Pancreas (tissue), 10 donors: ENCODE measurements around the gene CD247. TPM values are rescaled to one million over a fixed set of nuclear protein-coding genes. Genes with fewer than 3 reads are reported as not detected.

Experiments used
- ATAC-seq, 4 donors: fragments of 200-7000 bp; cut with Tn5 transposase; one replicate each; pipeline versions ENCODE4 v1.8.0 to v1.9.1; 2020; ENCODE audit warnings: mild to moderate bottlenecking in 4 of 4, moderate library complexity in 4 of 4
- DNase-seq, 6 donors: peaks; one replicate each; pipeline ENCODE4 v3.0.0-alpha.2; 2020
- FAIRE-seq: peaks from 2 replicates; lab custom pipeline; 2012; peaks lifted over from hg19 to GRCh38; lab: Jason Lieb, UNC
- H3K27ac ChIP-seq, 4 donors: fragments of 200-600 bp; sonication (generic); 1 replicate in 3 of 4; 2 replicates in 1 of 4; pipeline versions ENCODE4 v1.5.0 to v1.8.0; 2020
- H3K27me3 ChIP-seq, 4 donors: fragments of 200-600 bp; one replicate each; pipeline ENCODE4 v1.8.0; 2021
- H3K36me3 ChIP-seq, 3 donors: fragments of 200-600 bp; sonication (generic) in 1 of 3; one replicate each; pipeline versions ENCODE4 v1.5.0 to v1.8.0; 2020 to 2021
- H3K4me1 ChIP-seq, 3 donors: fragments of 200-600 bp; one replicate each; pipeline ENCODE4 v1.8.0; 2021
- H3K4me3 ChIP-seq, 4 donors: fragments of 200-600 bp; sonication (generic) in 2 of 4; one replicate each; pipeline versions ENCODE4 v1.5.0 to v1.8.0; 2020 to 2021
- H3K9me3 ChIP-seq, 4 donors: fragments of 200-600 bp; one replicate each; pipeline ENCODE4 v1.8.0; 2021
- CTCF ChIP-seq, 4 donors: fragments of 200-600 bp; sonication (generic) in 3 of 4; IDR thresholded peaks; one replicate each; pipeline versions ENCODE4 v1.5.0 to v1.8.0; 2021; ENCODE audit warnings: antibody characterized with exemption in 4 of 4
- WGBS, 2 donors: extraction: QIAGEN DNeasy Blood & Tissue Kit; methylation state at CpG; one replicate each; pipeline ENCODE4 v1.1.7; 2013; 5-methylcytosine and 5-hydroxymethylcytosine counted together
- intact Hi-C, 3 donors: fragments of 100-400 bp; cut with DNase I; formaldehyde crosslinking; loops; one replicate each; pipeline versions ENCODE4 v1.11.1 to v1.14.2; 2022
- polyA plus RNA-seq, 2 donors: library from polyadenylated mRNA; stranded (reverse); fragments of 200-250 nt; gene quantifications; one replicate each; pipeline ENCODE4 v1.2.3, GENCODE V29; 2013
- total RNA-seq, 6 donors: library from RNA; stranded (reverse); fragmentation: NEBNext Ultra II Directional in 4 of 6; extraction: Animal tissue kit (Norgen Biotek cat#: 25700) in 4 of 6; gene quantifications; one replicate each; pipeline versions ENCODE4 v1.2.1 to v1.2.4, GENCODE V29; 2021 to 2023
- donor health status: healthy with polysubstance abuse.
- donor health status: DM: no; HTN: no; CAD: no; lungs with moderate emphysema.
- donor health status: DM: no; HTN: no; CAD: no.
- donor health status: control.
- donor health status: control.
- donor health status: Bipolar disorder and iron deficiency.
- donor health status: DM: yes; HTN: yes; CAD: no.
- donor health status: DM: no; HTN: no; CAD: no.
- donor health status: DM: no; HTN: no; CAD: no.
- donor health status: DM: yes; HTN: yes; CAD: no.

The CD247 gene
- total and polyA plus RNA-seq, 8 donors = 0.14 to 0.95 (median 0.56) TPM; not detected in 1

GRCh38 chr1:167430849-167431242 lies 87.5 kb downstream of the CD247 start:
- Histone ChIP-seq H3K36me3 (no peaks in the 10 kb centered on the region), H3K9me3 (no peaks in the 10 kb centered on the region), H3K4me3 (no peak overlapping the region), H3K4me1 (no peaks in the 10 kb centered on the region), H3K27me3 (no peaks in the 10 kb centered on the region), H3K27ac (no peak overlapping the region)
- DNase-seq (no peak), FAIRE-seq (no peak), ATAC-seq (no peak)
- no peak for TF ChIP-seq CTCF (IDR thresholded peaks at IDR 0.05)
- intact Hi-C loops = no loop called here
- 90 to 92% methylated on average over 10 of the region's 10 CpGs for WGBS, 2 donors

GRCh38 chr1:167430134-167430848 lies 88.0 kb downstream of the CD247 start:
- 85 to 88% methylated on average over 17 of the region's 17 CpGs for WGBS, 2 donors
- H3K27ac ChIP-seq = no peak overlapping the region
- no peaks in the 10 kb centered on the region for H3K9me3 ChIP-seq
- no peaks in the 10 kb centered on the region for H3K27me3 ChIP-seq
- intact Hi-C loops = no loop called here
- ATAC-seq = no peak
- no peak for TF ChIP-seq CTCF (IDR thresholded peaks at IDR 0.05)
- no peak for DNase-seq
- no peaks in the 10 kb centered on the region for H3K4me1 ChIP-seq
- FAIRE-seq = no peak
- no peaks in the 10 kb centered on the region for H3K36me3 ChIP-seq
- H3K4me3 ChIP-seq = no peak overlapping the region

- H3K27me3 ChIP-seq = no peaks in the 10 kb centered on the region
- DNase-seq (no peak), FAIRE-seq (no peak), ATAC-seq (no peak)
- 47 to 56% methylated on average over 2 of the region's 2 CpGs for WGBS, 2 donors
- intact Hi-C loops = no loop called here
- no peaks in the 10 kb centered on the region for H3K4me1 ChIP-seq
- no peaks in the 10 kb centered on the region for H3K9me3 ChIP-seq
- no peak for TF ChIP-seq CTCF (IDR thresholded peaks at IDR 0.05)
- H3K4me3 ChIP-seq = no peak overlapping the region
- no peak overlapping the region for H3K27ac ChIP-seq
- H3K36me3 ChIP-seq = no peaks in the 10 kb centered on the region
Observed at GRCh38 chr1:167429612-167430011, 88.7 kb downstream of the CD247 start.

- 63 to 71% methylated on average over 2 of the region's 2 CpGs for WGBS, 2 donors
- ATAC-seq (no peak), FAIRE-seq (no peak), DNase-seq (no peak)
- H3K27me3 ChIP-seq = no peaks in the 10 kb centered on the region
- H3K4me3 ChIP-seq = no peak overlapping the region
- no peak for TF ChIP-seq CTCF (IDR thresholded peaks at IDR 0.05)
- H3K4me1 ChIP-seq = no peaks in the 10 kb centered on the region
- H3K27ac ChIP-seq = no peak overlapping the region
- H3K36me3 ChIP-seq = no peaks in the 10 kb centered on the region
- intact Hi-C loops = no loop called here
- no peaks in the 10 kb centered on the region for H3K9me3 ChIP-seq
Observed at GRCh38 chr1:167428395-167428794, 89.9 kb downstream of the CD247 start.

- FAIRE-seq = no peak
- H3K4me1 ChIP-seq = no peaks in the 10 kb centered on the region
- no peaks in the 10 kb centered on the region for H3K36me3 ChIP-seq
- no peak overlapping the region for H3K27ac ChIP-seq
- H3K9me3 ChIP-seq = no peaks in the 10 kb centered on the region
- H3K4me3 ChIP-seq = no peak overlapping the region
- intact Hi-C loops = no loop called here
- no peaks in the 10 kb centered on the region for H3K27me3 ChIP-seq
- DNase-seq = no peak
- TF ChIP-seq CTCF (IDR thresholded peaks at IDR 0.05) = no peak
- 90 to 97% methylated on average over 5 of the region's 5 CpGs for WGBS, 2 donors
- no peak for ATAC-seq
Observed at GRCh38 chr1:167427848-167428247, 90.5 kb downstream of the CD247 start.
